GM18498 (cell line): ENCODE measurements around the gene MYCBPAP.

Experiments
- ATAC-seq: cut with Tn5 transposase; IDR thresholded peaks from one replicate; pipeline ENCODE4 v1.9.1; 2021; ENCODE audit warnings: mild to moderate bottlenecking, moderate library complexity; ENCODE audit not compliant: unreplicated experiment

Gene MYCBPAP

DNA sequence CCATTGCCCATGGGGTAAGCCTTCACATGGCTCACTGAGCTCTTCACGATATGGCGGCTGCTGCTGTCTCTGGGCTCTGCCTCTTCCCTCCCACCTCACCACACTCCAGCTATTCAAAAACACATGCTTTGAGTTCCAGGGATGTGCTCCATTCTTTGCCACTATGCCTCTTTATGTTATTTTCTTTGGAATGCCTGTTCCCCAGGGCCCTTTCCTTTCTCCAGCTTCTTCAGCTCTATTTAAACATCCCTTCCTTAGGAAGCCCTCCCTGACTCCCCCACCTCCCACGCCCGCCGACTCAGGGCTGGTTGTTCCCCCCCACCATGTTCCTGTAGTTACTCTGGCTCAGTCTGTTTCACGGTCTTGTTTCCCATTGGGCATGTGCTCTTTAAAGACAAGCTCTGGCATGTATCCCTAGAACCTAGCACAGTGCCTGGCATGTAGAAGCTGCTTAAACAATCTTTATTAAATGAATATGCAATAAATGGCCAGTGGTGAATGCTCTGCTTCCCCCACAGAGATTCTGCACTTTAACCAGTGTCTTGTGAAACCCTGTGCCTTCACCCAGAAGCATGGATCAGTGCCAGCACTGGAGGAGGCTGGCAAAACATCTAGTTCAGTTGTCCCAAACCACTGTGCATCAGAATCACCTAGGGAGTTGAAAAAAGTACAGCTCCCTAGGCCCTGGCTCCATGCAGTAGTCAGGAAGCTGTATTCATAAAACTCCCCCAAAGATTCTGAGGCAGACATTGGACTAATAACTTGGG lies 6.9 kb downstream of the MYCBPAP start:
- no peak for ATAC-seq

- no peak for ATAC-seq
Measured at GRCh38 chr17:50517011-50517410, 8.8 kb downstream of the MYCBPAP start.

- no peak for ATAC-seq
Measured at GRCh38 chr17:50517504-50518383, 9.5 kb downstream of the MYCBPAP start.

- ATAC-seq, result no peak
Measured at GRCh38 chr17:50518384-50519023, 10.3 kb downstream of the MYCBPAP start.

DNA sequence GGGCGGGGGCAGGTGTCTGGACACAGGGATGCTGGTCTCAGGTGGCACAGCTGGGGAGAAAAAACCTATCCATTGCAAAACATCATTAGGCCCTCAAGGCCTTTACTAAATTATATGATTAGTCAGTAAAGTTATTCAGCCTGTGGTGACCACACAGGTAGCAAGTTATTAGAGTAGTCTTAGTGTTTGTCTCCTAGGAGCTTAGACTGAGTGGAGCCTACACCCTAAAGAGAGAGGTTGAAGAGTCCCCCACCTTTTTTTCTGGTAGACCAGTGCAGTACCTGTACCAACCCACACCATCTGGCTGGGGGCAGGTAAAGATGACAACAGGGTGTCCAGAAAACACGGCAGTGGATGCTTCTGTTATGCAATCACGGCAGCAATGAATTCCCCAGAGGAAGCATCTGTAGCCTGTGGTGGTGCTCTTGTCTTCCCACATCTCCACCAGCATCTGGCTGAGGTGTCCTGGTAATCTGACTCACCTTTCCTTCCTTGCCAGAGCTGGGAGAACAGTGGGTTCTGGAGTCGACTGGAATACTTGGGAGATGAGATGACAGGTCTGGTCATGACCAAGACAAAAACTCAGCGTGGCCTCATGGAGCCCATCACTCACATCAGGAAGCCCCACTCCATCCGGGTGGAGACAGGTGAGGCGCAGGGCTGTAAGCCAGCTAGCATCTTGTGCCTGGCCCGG lies 11.0 kb downstream of the MYCBPAP start:
- no peak for ATAC-seq

- ATAC-seq, result no peak
Measured at GRCh38 chr17:50520483-50520882, 12.2 kb downstream of the MYCBPAP start.

GRCh38 chr17:50521514-50521913 lies 13.3 kb downstream of the MYCBPAP start:
- no peak for ATAC-seq

GRCh38 chr17:50522766-50523165 lies 14.5 kb downstream of the MYCBPAP start:
- no peak for ATAC-seq

- ATAC-seq, result no peak
Measured at GRCh38 chr17:50523208-50523607, 15.0 kb downstream of the MYCBPAP start.

DNA sequence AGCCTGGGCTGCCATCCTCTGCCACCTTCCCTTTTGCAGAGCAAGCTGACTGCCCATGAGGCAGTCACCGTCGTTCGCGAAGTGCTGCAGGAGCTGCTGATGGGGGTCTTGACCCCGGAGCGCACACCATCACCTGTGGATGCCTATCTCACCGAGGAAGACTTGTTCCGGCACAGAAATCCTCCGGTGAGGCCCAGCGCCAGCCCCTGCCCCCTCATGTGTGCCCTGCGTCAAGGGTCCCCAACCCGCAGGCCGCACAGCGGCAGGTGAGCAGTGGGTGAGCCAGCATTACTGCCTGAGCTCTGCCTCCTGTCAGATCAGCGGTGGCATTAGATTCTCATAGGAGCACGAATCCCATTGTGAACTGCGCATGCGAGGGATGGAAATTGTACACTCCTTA lies 16.6 kb downstream of the MYCBPAP start:
- no peak for ATAC-seq

GRCh38 chr17:50527155-50527762 lies 19.0 kb downstream of the MYCBPAP start:
- ATAC-seq, result no peak

DNA sequence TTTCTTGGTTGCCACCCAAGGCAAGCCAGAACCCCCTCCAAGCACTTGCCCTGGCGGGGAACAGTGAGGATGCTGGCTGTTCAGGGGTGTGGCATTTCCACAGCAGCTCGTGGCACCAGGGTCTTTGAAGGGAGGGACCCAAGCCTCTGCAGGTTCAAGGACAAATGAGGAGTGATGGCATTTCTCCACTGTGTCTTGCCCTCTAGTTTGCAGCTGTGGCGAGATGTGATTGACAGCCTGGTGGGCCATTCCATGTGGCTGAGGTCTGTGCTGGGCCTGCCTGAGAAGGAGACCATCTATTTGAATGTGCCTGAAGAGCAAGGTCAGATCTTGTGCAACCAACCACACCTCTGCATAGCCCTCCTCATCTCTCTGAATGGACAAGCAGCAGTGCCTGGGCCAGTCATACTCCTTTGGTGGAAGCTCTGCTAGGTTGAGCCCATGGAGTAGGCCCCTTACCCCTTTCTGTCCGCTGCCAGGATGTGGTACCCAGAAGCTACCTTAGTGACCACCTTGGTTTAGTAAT lies 19.8 kb downstream of the MYCBPAP start:
- no peak for ATAC-seq

DNA sequence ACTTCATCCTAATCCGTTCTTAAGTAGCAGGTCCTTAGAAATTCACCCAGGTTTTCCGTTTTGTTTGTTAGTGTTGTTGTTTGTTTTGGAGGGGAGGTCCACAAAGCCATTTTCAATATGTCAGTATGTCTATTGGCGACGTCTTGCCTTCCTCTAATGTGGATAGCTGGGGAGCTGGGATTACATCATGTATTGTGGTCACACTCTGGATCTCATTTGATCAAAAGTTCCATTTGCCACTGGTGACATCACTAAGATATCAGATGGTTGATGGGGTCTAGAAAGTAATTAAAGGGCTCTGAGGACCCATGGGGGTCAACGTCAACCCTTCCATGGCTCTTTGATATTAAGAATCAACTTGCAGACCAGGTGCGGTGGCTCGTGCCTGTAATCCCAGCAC lies 21.6 kb downstream of the MYCBPAP start:
- ATAC-seq, result no peak

GRCh38 chr17:50531428-50532025 lies 23.3 kb downstream of the MYCBPAP start:
- no peak for ATAC-seq

GRCh38 chr17:50532452-50533024 lies 24.3 kb downstream of the MYCBPAP start, which contains the start of gene EPN3:
Gene EPN3, plus strand, starts transcription at chr17:50532735. Its CDS starts 3,822 bp downstream, at chr17:50536557.
- no peak for ATAC-seq

DNA sequence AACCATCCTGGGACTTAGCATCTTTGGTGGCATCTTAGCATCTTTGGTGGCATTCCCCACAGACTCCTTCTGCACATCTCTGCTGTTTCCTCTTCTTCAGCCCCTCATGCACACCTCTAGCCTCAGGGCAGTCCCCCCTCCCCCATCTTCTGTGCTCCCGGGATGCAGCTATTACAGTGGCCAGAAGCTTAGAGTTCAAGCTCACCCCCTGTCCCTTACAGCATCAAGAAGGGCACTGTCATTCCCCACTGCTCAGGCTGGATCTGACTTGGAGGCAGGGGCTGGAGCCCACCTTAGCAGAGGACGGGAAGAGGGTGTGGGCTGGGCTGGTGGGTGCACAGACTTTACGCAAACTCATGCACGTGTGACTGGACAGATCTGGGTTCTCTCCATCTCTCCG lies 24.9 kb downstream of the MYCBPAP start:
- ATAC-seq, result no peak

- ATAC-seq, result no peak
Measured at GRCh38 chr17:50533720-50534148, 25.5 kb downstream of the MYCBPAP start.

- ATAC-seq, result no peak
Measured at GRCh38 chr17:50534222-50534978, 26.2 kb downstream of the MYCBPAP start.

DNA sequence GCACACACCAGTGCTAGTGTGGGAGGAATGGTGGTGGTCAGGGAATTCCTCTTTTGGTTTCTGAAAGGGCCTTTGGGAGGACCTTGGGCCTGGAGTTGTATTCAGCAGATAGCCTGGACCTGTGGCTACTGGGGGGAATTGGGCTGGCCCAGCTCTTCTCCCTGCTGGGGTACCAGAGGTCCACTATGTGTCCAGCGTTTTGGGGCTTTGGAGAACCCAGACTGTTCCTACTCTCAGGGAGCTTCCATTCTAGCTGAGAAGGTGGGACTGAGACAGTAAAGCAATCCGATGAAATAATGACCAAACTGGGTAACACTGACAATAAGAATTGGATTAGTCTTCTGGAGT lies 26.7 kb downstream of the MYCBPAP start:
- ATAC-seq, result no peak
